ENCODE data around the gene IGFBP7. TPM values are rescaled to one million over a fixed set of nuclear protein-coding genes. Genes with fewer than 3 reads are reported as not detected.

The IGFBP7 gene
- total RNA-seq, 1 donor = 263 TPM

- no peak for DNase-seq (ENCODE audit: low read depth)
- H3K4me3 ChIP-seq (ENCODE audit: low read depth, low read length) = no peak overlapping the region
- no peak for TF ChIP-seq CTCF (IDR thresholded peaks at IDR 0.05; ENCODE audit: insufficient read depth, low read length)
Measured at GRCh38 chr4:57084360-57084759, 25.8 kb downstream of the IGFBP7 start.

GRCh38 chr4:57083090-57083489 is 27.1 kb downstream of the IGFBP7 start:
- TF ChIP-seq CTCF (IDR thresholded peaks at IDR 0.05; ENCODE audit: insufficient read depth, low read length) = no peak
- H3K4me3 ChIP-seq (ENCODE audit: low read depth, low read length) = no peak overlapping the region
- DNase-seq (ENCODE audit: low read depth) = peak; percentile 78

GRCh38 chr4:57081651-57082621 is 28.2 kb downstream of the IGFBP7 start:
- TF ChIP-seq CTCF (IDR thresholded peaks at IDR 0.05; ENCODE audit: insufficient read depth, low read length) = no peak
- H3K4me3 ChIP-seq (ENCODE audit: low read depth, low read length) = no peak overlapping the region
- no peak for DNase-seq (ENCODE audit: low read depth)

GRCh38 chr4:57080781-57081650 is 29.2 kb downstream of the IGFBP7 start:
- TF ChIP-seq CTCF (IDR thresholded peaks at IDR 0.05; ENCODE audit: insufficient read depth, low read length) = peak; percentile 10
- peak; percentile 96 for DNase-seq (ENCODE audit: low read depth)
- H3K4me3 ChIP-seq (ENCODE audit: low read depth, low read length) = no peak overlapping the region

GRCh38 chr4:57078685-57079521 is 31.3 kb downstream of the IGFBP7 start:
- peak; percentile 20 for DNase-seq (ENCODE audit: low read depth)
- no peak for TF ChIP-seq CTCF (IDR thresholded peaks at IDR 0.05; ENCODE audit: insufficient read depth, low read length)
- H3K4me3 ChIP-seq (ENCODE audit: low read depth, low read length) = no peak overlapping the region
